Astrocyte (in vitro differentiated cells and primary cell): Measurements from ENCODE around the gene VPS13A. TPM values are rescaled to one million over a fixed set of nuclear protein-coding genes. Genes with fewer than 3 reads are reported as not detected.
"Not testable (repeated sequence)": the region's sequence is repeated elsewhere in the genome, so short reads cannot be mapped to it uniquely, and the experiment has no call there.

Source experiments
- DNase-seq: peaks from one replicate; pipeline ENCODE4 v3.0.0-alpha.2; 2010; ENCODE audit warnings: low read depth
- FAIRE-seq: peaks from 2 replicates; lab custom pipeline; 2011; peaks lifted over from hg19 to GRCh38; lab: Jason Lieb, UNC
- H2AFZ ChIP-seq: 2 replicates; pipeline ENCODE4 v1.6.0; 2012; ENCODE audit warnings: low read depth, low read length, inconsistent platforms
- H3K27ac ChIP-seq: 2 replicates; pipeline ENCODE4 v1.5.1; 2011; ENCODE audit warnings: low read depth, low read length, inconsistent platforms
- H3K27me3 ChIP-seq: 2 replicates; pipeline ENCODE4 v1.6.0; 2011; ENCODE audit warnings: low read length, inconsistent platforms; ENCODE audit not compliant: insufficient read depth
- H3K36me3 ChIP-seq: 2 replicates; pipeline ENCODE4 v1.5.1; 2011; ENCODE audit warnings: low read length, inconsistent platforms; ENCODE audit not compliant: insufficient read depth
- H3K4me1 ChIP-seq: 2 replicates; pipeline ENCODE4 v1.5.1; 2011; ENCODE audit warnings: low read length, inconsistent platforms; ENCODE audit not compliant: insufficient read depth
- H3K4me2 ChIP-seq: 2 replicates; pipeline ENCODE4 v1.6.0; 2012; ENCODE audit warnings: low read length, inconsistent platforms
- H3K4me3 ChIP-seq: 2 replicates; pipeline ENCODE4 v1.5.1; 2011; ENCODE audit warnings: low read depth, mild to moderate bottlenecking, low read length, inconsistent platforms; ENCODE audit not compliant: insufficient read depth
- H3K79me2 ChIP-seq: 2 replicates; pipeline ENCODE4 v1.6.0; 2012; ENCODE audit warnings: mild to moderate bottlenecking, low read length, inconsistent platforms; ENCODE audit not compliant: insufficient read depth
- H3K9ac ChIP-seq: 2 replicates; pipeline ENCODE4 v1.6.0; 2012; ENCODE audit warnings: mild to moderate bottlenecking, low read length, inconsistent platforms
- H3K9me3 ChIP-seq: 2 replicates; pipeline ENCODE4 v1.5.1; 2012; ENCODE audit warnings: low read depth, mild to moderate bottlenecking, low read length, inconsistent platforms; ENCODE audit not compliant: insufficient read depth
- H4K20me1 ChIP-seq: 2 replicates; pipeline ENCODE4 v1.6.0; 2012; ENCODE audit warnings: low read length, inconsistent platforms; ENCODE audit not compliant: insufficient read depth
- H3K27ac Mint-ChIP-seq: one replicate; pipeline ENCODE4 v1.8.0; 2021; ENCODE audit warnings: mild to moderate bottlenecking, mixed read lengths; ENCODE audit not compliant: unreplicated experiment
- H3K27me3 Mint-ChIP-seq: one replicate; pipeline ENCODE4 v1.8.0; 2021; ENCODE audit warnings: low read depth, mixed read lengths; ENCODE audit not compliant: unreplicated experiment
- H3K36me3 Mint-ChIP-seq: one replicate; pipeline ENCODE4 v1.8.0; 2021; ENCODE audit warnings: low read depth, mixed read lengths; ENCODE audit not compliant: unreplicated experiment
- H3K4me1 Mint-ChIP-seq: one replicate; pipeline ENCODE4 v1.8.0; 2021; ENCODE audit warnings: low read depth, mixed read lengths; ENCODE audit not compliant: unreplicated experiment
- H3K4me3 Mint-ChIP-seq: one replicate; pipeline ENCODE4 v1.8.0; 2021; ENCODE audit warnings: mild to moderate bottlenecking, moderate library complexity, mixed read lengths; ENCODE audit not compliant: unreplicated experiment
- H3K9me3 Mint-ChIP-seq: one replicate; pipeline ENCODE4 v1.8.0; 2021; ENCODE audit warnings: mild to moderate bottlenecking, mixed read lengths; ENCODE audit not compliant: unreplicated experiment
- EZH2 ChIP-seq: IDR thresholded peaks from 2 replicates; pipeline ENCODE4 v1.6.1; 2012; ENCODE audit warnings: mild to moderate bottlenecking, low read length, inconsistent platforms; ENCODE audit not compliant: insufficient read depth
- total RNA-seq: library from RNA; stranded (reverse); gene quantifications from 2 replicates; pipeline ENCODE4 v1.2.1, GENCODE V29; 2021
- TF ChIP-seq, protein P1 (sequence below): IDR thresholded peaks from 2 replicates; pipeline ENCODE4 v1.5.1; 2011; ENCODE audit warnings: low read depth, mild to moderate bottlenecking, inconsistent platforms, low read length, moderate library complexity; ENCODE audit not compliant: insufficient read depth

VPS13A gene
- total RNA-seq, 1 donor from 2014 or later = 34.9 TPM

DNA sequence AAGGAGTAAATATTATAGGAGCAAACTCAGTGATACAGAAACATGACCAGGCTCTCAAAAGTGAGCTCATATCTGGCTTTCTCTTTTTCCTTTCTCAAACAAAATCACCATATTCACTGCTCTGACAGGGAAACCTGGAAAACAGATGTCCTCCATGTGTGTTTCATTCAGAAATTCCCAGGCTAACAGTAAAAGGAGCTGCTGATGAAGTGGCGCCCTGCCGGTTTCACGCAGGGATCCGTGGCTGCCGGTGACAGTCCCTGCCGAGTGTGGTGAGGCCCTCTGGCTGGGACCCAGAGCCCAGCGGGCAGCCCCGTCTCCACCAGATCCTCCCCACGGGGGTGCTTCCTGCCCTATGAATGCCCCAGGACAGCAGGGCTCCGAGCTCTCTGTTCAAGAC, 262.7 kb downstream of the VPS13A start:
- Histone ChIP-seq H2AFZ (peak overlapping the region; percentile 76), H3K4me3 (peak overlapping the region; percentile 21), H3K79me2 (no peaks in the 10 kb centered on the region), H3K4me2 (peak overlapping the region; percentile 71), H3K4me1 (peaks cover 20% of the 10 kb centered on the region), H3K9me3 (no peaks in the 10 kb centered on the region), H3K36me3 (no peaks in the 10 kb centered on the region), H4K20me1 (no peaks in the 10 kb centered on the region), H3K9ac (peak overlapping the region; percentile 58), H3K27me3 (no peaks in the 10 kb centered on the region), H3K27ac (peak overlapping the region; percentile 66)
- Mint-ChIP-seq H3K4me1 (peaks cover 8% of the 10 kb centered on the region), H3K27me3 (no peaks in the 10 kb centered on the region), H3K4me3 (no peak overlapping the region), H3K36me3 (no peaks in the 10 kb centered on the region), H3K27ac (peak overlapping the region; percentile 35), H3K9me3 (no peaks in the 10 kb centered on the region)
- FAIRE-seq (no peak), DNase-seq (peak; percentile 51)
- TF ChIP-seq EZH2 = no peak
- TF ChIP-seq, protein P1, sequence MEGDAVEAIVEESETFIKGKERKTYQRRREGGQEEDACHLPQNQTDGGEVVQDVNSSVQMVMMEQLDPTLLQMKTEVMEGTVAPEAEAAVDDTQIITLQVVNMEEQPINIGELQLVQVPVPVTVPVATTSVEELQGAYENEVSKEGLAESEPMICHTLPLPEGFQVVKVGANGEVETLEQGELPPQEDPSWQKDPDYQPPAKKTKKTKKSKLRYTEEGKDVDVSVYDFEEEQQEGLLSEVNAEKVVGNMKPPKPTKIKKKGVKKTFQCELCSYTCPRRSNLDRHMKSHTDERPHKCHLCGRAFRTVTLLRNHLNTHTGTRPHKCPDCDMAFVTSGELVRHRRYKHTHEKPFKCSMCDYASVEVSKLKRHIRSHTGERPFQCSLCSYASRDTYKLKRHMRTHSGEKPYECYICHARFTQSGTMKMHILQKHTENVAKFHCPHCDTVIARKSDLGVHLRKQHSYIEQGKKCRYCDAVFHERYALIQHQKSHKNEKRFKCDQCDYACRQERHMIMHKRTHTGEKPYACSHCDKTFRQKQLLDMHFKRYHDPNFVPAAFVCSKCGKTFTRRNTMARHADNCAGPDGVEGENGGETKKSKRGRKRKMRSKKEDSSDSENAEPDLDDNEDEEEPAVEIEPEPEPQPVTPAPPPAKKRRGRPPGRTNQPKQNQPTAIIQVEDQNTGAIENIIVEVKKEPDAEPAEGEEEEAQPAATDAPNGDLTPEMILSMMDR = no peak

DNA sequence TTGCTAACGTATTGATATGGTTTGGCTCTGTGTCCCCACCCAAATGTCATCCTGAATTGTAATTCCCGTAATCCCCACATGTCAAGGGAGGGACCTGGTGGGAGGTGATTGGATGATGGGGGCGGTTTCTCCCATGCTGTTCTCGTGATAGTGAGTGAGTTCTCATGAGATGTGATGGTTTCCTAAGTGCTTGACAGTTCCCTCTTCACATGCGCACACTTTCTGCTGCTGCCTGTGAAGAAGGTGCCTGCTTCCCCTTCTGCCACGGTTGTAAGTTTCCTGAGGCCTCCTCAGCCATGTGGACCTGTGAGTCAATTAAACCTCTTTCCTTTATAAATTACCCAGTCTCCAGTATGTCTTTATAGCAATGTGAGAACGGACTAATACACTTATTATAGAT, 263.8 kb downstream of the VPS13A start:
- H3K4me3 ChIP-seq, H3K4me3 Mint-ChIP-seq, H3K79me2 ChIP-seq, FAIRE-seq, H3K27ac Mint-ChIP-seq, H3K4me1 Mint-ChIP-seq, H3K27me3 ChIP-seq, DNase-seq, H3K9ac ChIP-seq, H3K9me3 ChIP-seq, H3K9me3 Mint-ChIP-seq, H3K27me3 Mint-ChIP-seq, H3K4me2 ChIP-seq, H3K36me3 Mint-ChIP-seq, H2AFZ ChIP-seq, H3K36me3 ChIP-seq, H4K20me1 ChIP-seq, H3K27ac ChIP-seq: not testable (repeated sequence)
- H3K4me1 ChIP-seq = peaks cover 14% of the 10 kb centered on the region

DNA sequence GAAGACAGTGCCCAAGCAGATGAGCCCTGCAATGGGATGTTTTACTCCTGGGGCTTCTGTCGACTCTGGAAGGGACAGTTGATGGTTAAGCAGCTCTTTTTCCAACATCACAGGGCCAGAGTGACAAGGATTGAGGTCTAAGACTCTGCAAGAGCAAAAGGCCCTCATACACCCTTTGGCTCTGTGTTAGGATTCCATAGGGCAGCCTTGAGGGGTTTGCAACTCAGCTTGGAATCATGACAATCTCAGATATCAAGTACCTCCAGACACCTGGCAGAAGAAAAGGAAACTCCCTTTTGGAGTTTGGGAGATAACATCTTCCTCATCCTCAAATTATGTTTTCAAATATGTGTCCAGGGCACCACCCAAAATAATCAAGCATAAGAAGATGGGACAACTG, 265.1 kb downstream of the VPS13A start:
- H3K4me3 ChIP-seq = no peak overlapping the region
- TF ChIP-seq EZH2 = no peak
- TF ChIP-seq, protein P1 = no peak
- no peaks in the 10 kb centered on the region for H3K27me3 ChIP-seq
- no peak overlapping the region for H2AFZ ChIP-seq
- no peaks in the 10 kb centered on the region for H3K9me3 ChIP-seq
- FAIRE-seq = no peak
- no peak overlapping the region for H3K9ac ChIP-seq
- peaks cover 13% of the 10 kb centered on the region for H3K4me1 ChIP-seq
- no peaks in the 10 kb centered on the region for H3K36me3 Mint-ChIP-seq
- no peaks in the 10 kb centered on the region for H3K79me2 ChIP-seq
- H3K27ac Mint-ChIP-seq = no peak overlapping the region
- H3K9me3 Mint-ChIP-seq = peaks cover 3% of the 10 kb centered on the region
- no peak for DNase-seq
- no peak overlapping the region for H3K4me2 ChIP-seq
- no peaks in the 10 kb centered on the region for H3K36me3 ChIP-seq
- H3K4me1 Mint-ChIP-seq = no peaks in the 10 kb centered on the region
- no peak overlapping the region for H3K27ac ChIP-seq
- H3K27me3 Mint-ChIP-seq = no peaks in the 10 kb centered on the region
- H4K20me1 ChIP-seq = no peaks in the 10 kb centered on the region
- no peak overlapping the region for H3K4me3 Mint-ChIP-seq
